Lower leg skin (tissue), 3 donors: ENCODE measurements around the gene PSMG2.

Experiments used
- CTCF ChIP-seq, 3 donors: fragments of 450-650 bp; IDR thresholded peaks; one replicate each; pipeline ENCODE4 v1.5.1; 2016; ENCODE audit warnings: antibody characterized with exemption in 3 of 3, mild to moderate bottlenecking in 3 of 3, moderate library complexity in 2 of 3
- POLR2A ChIP-seq, 2 donors: fragments of 450-650 bp; IDR thresholded peaks; one replicate each; pipeline ENCODE4 v1.6.1; 2016 to 2017; ENCODE audit warnings: antibody characterized with exemption in 2 of 2, mild to moderate bottlenecking in 1 of 2, moderate library complexity in 1 of 2

GRCh38 chr18:12741351-12741750 lies 38.5 kb downstream of the PSMG2 start:
- TF ChIP-seq CTCF (IDR thresholded peaks at IDR 0.05) (no peak), POLR2A (IDR thresholded peaks at IDR 0.05) (no peak)
